HG02884 (cell line): ENCODE results near the gene SNAI3.

Experiments used
- ATAC-seq: cut with Tn5 transposase; IDR thresholded peaks from one replicate; pipeline ENCODE4 v1.9.1; 2021; ENCODE audit warnings: mild to moderate bottlenecking, moderate library complexity; ENCODE audit not compliant: unreplicated experiment

SNAI3 gene

DNA sequence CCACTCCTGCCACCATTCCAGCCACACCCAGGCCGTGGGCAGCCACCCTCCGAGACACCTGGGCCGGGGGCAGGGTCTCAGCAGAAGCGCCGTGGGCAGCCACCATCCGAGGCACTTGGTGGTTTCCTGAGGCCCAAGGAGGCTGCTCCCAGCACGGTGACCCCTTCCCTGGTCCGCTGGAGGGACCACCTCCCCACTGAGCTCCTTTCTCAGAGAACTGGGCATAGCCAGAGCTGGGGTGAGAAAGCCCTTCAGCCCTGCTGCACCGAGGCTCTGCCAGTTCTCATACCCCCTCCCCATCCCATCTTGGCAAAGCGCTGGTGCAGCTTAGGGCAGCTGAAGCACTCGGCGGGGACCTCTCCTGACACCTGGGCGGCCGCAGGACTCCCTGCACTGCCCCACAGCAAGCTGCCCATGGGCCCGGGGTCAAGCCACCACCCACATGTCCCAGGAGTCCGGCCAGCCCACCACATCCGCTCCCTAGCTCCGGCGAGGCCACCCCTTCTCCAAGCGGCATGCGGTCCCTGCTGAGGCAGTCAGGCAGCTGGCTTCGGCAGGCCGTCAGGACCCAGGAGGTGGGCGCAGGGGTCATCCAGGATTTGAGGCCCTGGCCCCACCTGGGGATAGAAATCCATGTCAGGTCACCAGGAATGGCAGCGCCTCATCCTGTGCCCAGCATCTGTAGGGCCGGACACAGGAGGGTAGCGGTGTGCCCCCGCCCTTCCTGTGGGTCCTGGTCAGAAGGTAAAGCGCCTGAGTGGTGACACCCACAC is 34.1 kb downstream of the SNAI3 start:
- ATAC-seq = no peak

DNA sequence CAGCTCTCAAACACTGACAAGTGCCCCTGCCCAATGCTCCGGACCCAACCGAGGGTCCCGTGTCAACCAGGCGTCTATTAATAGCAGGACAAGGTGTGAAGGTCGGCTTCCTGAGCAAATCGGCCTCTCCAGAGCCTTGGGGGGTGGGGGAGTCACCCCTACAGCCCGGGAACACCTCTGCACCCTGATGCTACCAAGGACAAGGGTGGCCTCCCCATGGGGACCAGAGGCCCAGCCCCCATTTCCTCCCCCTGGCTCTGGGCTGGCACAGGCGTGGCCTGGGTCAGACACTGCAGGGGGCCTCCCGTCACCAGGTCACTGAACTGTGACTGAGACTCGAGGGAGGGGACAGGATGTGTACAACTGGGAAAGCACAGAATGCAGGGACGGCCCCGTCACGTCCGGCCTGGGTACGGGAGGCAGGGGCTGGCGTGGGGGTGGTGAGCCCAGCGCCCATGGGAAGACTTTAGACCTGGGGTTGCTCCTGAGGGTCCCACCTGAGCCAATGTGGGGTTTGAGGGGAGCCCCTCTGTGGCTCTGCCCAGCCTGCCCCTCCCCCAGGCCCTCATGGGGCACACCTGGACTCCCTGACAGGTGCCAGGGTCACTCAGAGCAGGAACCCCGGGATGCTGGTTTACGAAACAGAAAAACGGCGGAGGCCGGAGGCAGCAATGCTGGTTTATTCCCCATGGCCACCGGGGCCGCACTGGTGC is 34.9 kb downstream of the SNAI3 start:
- peak; percentile 72 for ATAC-seq

DNA sequence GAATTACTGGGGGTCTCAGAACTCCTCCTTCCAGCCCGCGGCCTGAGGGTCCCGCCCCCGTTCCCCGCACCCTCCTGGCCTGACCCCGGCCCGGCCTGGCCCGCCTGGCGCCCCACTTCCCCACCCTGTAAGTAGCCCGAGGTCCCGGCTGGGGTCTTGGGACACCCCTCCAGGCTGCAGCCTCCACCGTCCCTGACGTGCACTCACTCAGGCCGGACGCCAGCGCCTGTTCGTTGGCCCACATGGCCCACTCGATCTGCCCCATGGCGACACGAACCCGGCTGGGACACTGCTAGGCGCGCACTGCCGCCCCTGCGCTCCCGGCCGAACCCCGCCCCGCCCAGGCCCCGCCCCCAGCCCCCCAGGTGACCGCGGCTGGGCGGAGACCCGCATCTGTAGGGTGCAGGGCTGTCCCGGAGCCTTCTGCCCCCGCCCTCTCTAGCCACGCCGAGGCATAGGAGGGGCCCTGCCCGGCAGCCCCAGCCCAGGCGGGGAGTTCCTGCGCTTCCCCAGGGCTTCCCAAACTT is 35.5 kb downstream of the SNAI3 start, which contains the start of gene CYBA:
Gene CYBA, minus strand, starts transcription at position 305 of the 527 bp plus-strand sequence. Its CDS starts 40 bp downstream, at position 265.
- peak; percentile 69 for ATAC-seq

DNA sequence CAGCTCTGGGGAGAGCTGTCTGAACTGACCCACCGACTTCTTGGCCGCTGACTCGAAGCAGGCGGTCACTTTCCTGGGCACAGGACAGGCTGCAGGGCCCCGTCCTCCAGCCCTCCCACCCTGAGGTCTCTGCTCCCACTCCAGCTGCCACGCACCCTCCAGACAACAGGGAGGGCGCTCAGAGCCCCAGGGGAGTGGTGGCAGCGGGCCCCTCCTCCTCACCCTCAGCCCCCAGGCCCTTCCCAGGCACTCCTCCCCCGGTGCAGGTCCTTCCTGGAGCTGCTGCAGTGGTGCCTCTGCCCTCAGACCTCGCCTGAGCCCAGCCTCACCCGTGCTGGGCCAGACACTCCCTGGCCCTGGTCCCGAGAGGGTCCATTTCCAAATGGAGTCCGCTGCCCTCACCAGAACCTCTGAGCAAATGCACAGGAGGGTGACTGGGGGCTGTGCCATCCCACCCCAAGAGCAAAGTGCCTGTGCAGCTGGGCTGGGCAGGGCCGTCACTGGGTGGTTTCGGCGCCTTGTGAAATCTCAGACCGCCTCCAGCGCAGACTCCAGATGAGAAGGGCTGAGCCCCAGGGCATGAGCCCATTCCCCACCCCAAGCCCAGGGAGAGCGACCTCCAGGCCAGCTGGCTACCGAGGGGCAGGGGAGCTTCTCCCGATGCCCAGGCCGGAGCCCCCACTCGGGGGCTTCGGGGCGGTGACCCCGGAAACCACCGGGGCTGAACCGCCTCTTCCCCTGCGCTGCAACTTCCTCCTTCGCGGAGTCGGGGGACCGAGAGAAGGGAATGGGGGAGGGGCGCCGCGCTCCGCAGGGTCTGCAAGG is 36.2 kb downstream of the SNAI3 start:
- no peak for ATAC-seq

GRCh38 chr16:88649195-88649923 is 36.9 kb downstream of the SNAI3 start:
- ATAC-seq = no peak

- no peak for ATAC-seq
Measured at GRCh38 chr16:88647178-88648070, 38.9 kb downstream of the SNAI3 start.

DNA sequence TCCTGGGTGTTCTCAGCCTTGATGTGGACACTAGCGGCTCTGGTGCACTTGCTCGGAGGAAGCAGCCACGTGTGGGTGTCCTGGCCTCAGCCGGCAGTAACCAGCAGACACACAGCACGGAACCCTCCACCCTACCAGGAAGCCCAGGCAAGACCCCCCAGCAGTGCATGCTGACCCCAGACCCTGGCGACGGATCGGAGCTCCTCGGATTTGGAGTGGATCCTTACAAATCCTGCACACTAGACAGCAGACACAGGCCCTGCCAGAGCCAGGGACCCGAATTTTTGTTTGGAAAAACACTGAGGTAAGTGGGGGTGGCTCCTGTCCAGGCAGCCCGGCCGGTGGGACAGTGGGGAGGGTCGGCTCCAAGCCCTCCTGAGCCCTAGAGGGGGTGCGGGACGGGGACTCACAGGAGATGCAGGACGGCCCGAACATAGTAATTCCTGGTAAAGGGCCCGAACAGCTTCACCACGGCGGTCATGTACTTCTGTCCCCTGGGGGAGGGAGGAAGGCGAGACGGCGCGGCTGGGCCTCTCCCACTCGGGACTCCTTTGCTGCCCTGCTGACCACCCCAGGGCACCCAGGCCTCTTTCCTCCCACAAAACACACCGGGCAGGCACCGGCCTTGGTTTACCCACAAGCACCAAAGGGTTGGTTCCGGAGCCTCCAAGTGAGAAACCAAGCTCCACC is 39.8 kb downstream of the SNAI3 start:
- no peak for ATAC-seq

DNA sequence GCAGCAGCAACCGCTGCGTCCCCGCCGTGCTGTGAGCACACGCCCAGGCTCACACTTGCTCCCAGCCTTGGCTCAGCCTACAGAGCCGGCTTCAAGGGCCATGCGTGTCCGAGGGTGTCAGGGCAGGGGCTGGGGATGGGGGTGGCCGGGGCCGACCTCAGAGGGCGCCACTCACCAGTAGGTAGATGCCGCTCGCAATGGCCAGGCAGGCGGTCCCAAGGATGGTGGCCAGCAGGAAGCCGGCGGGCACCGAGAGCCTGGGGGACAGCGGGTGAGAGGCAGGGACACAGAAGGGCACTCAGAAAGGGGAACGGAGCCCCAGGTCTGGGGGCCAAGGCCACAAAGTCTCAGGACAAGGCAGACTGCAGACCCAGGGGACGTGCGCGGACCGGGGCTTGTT is 40.4 kb downstream of the SNAI3 start:
- ATAC-seq = no peak

GRCh38 chr16:88645455-88645854 is 40.9 kb downstream of the SNAI3 start:
- ATAC-seq = no peak

DNA sequence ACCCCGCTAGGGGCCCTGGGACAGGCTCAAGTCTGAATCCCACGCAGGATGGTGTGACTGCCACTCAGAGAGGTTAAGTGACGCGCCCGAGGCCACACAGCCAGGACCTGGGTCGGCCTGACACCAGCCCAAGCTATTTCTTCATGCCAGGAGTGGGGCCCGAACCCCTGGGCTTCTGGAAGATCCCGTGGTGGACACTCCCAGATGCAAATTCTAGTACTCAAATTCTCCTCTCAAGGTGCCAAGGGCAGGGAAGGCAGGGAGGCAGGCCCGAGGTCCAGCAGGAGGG is 42.7 kb downstream of the SNAI3 start:
- no peak for ATAC-seq

- ATAC-seq = no peak
Measured at GRCh38 chr16:88642881-88643643, 43.2 kb downstream of the SNAI3 start.

DNA sequence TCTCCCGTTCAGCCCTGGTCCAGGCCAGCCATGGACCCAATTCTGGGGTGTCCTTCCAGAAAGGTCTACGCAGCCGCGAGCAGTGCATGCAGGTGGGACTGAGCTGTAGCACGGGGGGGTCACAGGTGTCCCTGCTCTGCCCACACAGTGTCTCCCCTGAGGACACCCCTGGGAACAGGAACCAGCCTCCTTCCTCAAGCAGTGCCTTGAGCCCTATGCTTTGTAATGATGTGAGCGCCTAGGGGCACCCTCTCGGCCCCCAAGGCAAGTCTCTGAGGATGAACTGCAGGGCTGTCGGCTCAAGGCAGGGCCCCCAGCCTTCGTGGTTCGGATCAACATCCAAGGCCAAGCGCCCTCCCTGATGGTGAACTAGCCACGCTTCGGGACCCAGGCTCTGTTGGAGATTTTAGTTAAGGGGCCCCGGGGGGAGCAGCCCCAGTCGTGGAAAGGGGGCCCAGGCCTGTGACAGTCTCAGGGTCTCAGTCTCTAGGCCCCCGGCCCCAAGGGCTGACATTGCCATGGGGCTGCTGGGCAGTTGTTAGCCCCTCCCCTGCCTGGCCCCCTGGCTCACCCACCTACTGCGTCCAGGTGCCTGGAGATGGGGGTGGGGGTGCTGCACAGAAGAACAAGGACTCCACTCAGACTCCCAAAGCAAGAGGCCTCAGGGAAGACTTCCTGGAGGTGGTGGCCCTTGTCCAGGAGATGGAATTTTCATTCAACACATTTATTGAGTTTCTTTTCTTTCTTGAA is 45.6 kb downstream of the SNAI3 start:
- ATAC-seq = no peak

- no peak for ATAC-seq
Measured at GRCh38 chr16:88640039-88640495, 46.2 kb downstream of the SNAI3 start.

DNA sequence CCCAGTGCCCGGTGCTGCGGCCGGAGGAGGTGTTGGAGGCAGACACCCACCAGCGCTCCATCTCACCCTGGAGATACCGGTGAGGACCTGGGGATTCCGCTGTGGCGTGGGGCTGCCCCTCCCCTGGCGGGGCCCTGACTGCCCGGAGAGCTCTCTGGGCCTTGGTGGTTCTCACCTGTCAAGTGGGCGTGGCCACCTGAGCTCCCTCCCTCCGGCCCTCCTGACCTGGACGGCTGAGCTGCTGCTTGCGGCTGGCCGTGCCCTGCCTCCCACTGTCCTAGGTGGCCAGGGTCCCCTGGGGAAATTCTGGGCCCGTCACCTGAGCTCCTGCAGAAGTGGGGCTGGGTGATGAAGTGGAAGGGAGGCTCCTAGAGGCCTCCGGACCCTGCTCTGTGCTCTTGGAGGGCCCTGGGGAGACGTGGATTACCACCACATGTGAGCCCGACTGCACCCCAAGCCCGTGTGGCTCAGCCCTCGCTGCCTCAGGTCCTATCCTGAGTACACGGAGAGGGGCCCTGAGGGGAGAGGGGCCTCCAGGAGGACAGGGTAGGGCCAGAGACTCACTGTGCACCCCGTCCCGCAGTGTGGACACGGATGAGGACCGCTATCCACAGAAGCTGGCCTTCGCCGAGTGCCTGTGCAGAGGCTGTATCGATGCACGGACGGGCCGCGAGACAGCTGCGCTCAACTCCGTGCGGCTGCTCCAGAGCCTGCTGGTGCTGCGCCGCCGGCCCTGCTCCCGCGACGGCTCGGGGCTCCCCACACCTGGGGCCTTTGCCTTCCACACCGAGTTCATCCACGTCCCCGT is 46.9 kb downstream of the SNAI3 start:
- no peak for ATAC-seq

DNA sequence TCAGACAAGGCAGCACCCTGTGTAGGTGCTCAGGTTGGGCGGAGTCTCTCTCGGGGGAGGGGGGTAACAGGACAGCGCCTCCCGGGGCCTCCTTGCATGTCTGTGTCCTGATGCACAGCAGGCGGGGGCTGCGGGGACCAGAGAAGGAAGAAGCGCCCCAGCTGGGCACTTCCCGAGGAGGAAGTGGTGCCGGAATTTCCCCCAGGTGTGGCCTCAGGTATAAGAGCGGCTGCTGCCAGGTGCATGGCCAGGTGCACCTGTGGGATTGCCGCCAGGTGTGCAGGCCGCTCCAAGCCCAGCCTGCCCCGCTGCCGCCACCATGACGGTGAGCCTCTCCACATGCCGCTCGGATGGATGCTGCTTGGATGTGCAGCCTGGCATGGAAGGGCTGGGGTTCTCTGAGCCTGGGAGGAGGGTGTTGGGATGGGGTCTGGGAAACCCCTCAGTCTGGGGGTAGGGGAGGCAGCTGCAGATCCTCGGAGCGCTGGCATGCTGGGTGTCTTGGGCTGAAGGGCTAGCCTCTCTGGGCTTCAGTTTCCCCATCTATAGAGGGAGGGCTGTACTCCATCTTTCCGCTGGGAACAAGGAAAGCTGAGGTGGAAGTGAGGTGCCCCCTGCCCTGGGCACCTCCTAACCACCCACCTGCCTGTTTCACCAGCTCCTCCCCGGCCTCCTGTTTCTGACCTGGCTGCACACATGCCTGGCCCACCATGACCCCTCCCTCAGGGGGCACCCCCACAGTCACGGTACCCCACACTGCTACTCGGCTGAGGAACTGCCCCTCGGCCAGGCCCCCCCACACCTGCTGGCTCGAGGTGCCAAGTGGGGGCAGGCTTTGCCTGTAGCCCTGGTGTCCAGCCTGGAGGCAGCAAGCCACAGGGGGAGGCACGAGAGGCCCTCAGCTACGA is 47.7 kb downstream of the SNAI3 start, which contains the start of gene IL17C:
Gene IL17C, plus strand, starts transcription at position 250 of the 908 bp plus-strand sequence. Its CDS starts 70 bp downstream, at position 320.
- ATAC-seq = no peak
